ENCODE measurements around the gene ABCD1.

DNA sequence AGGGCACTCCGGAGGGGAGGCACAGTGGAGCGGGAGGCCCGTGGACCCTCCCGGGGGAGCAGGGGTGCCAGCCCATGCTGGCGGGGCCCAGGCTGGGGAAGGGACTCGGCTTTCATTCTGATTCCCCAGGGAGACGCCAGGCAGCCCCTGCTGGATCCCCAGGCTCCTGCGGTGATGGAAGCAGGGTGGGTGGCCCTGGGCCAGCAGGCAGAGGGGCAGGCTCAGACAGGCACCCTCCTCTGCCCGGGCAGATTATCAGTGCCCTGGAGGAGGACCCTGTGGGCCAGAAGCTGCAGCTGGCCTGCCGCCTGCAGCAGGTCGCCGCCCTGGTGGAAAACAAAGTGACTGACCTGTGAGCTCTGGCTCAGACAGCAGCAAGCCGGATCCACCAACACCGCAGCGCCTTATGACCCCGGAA is 54.0 kb downstream of the ABCD1 start:
- TF ChIP-seq CTCF (IDR thresholded peaks at IDR 0.05), result no peak
- TF ChIP-seq POLR2AphosphoS5 (IDR thresholded peaks at IDR 0.05), result no peak
- TF ChIP-seq POLR2A (IDR thresholded peaks at IDR 0.05), result no peak
